Neural crest cell (in vitro differentiated cells): ENCODE measurements around the gene THRSP. TPM values are rescaled to one million over a fixed set of nuclear protein-coding genes. Genes with fewer than 3 reads are reported as not detected.

Experiments
- DNase-seq: peaks from one replicate; pipeline ENCODE4 v3.0.0; 2021; ENCODE audit warnings: low read depth, mixed read lengths, low spot score
- H3K27ac Mint-ChIP-seq: one replicate; pipeline ENCODE4 v1.8.0; 2021; ENCODE audit warnings: mild to moderate bottlenecking, mixed read lengths; ENCODE audit not compliant: unreplicated experiment
- H3K27me3 Mint-ChIP-seq: 2 replicates; pipeline ENCODE4 v1.8.0; 2021; ENCODE audit warnings: low read depth, mild to moderate bottlenecking, mixed read lengths
- H3K36me3 Mint-ChIP-seq: 2 replicates; pipeline ENCODE4 v1.8.0; 2021; ENCODE audit warnings: low read depth, mild to moderate bottlenecking, mixed read lengths
- H3K4me1 Mint-ChIP-seq: 2 replicates; pipeline ENCODE4 v1.8.0; 2021; ENCODE audit warnings: mixed read lengths
- H3K4me3 Mint-ChIP-seq: one replicate; pipeline ENCODE4 v1.8.0; 2021; ENCODE audit warnings: mild to moderate bottlenecking, mixed read lengths
- H3K9me3 Mint-ChIP-seq: 2 replicates; pipeline ENCODE4 v1.8.0; 2021; ENCODE audit warnings: mixed read lengths
- total RNA-seq: library from RNA; stranded (reverse); gene quantifications from 2 replicates; pipeline ENCODE4 v1.2.1, GENCODE V29; 2021
- TF ChIP-seq, protein P1 (sequence below): fragments of 200-600 bp; sonication (generic); conservative IDR thresholded peaks from 2 replicates; pipeline ENCODE4 v1.5.0; 2021; ENCODE audit warnings: antibody characterized with exemption, mild to moderate bottlenecking

Gene THRSP
- total RNA-seq, 1 donor from 2014 or later: not detected

DNA sequence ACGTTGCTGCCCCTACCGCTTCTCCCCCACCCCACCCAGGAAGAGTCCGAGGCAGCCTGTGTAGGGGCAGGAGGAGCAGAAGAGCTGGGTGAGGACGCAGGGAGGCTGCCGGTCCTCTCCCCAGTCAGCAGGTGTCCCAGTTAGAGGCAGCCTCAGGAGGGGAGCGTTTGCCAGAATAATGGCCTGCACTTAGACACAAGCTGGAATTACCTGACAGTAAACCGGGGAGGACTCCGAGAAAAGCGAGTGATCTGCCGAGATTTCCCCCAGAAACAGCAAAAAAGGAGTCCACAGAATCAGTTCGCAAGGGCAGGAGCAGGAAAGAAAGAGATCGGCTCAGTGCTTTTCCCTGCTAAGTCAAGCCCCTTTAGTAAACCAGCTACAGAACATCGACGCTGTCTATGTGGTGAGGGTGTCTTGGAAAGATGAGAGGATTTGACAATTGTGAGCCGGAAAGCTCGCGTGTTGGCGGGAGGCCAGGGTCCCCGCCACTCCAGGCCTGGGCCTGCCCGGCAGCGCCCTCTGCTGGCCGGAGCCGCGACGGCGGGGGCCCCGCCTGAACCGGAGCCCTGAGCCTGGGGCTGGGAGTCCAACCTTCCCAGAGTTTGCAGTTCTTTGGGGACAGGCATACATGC, 17.7 kb upstream of the THRSP start:
- Mint-ChIP-seq H3K9me3 (no peaks in the 10 kb centered on the region), H3K27ac (peak overlapping the region; percentile 46), H3K27me3 (no peaks in the 10 kb centered on the region), H3K4me1 (peaks cover 20% of the 10 kb centered on the region), H3K36me3 (no peaks in the 10 kb centered on the region), H3K4me3 (no peak overlapping the region)
- peak; percentile 85 for DNase-seq
- TF ChIP-seq, protein P1, sequence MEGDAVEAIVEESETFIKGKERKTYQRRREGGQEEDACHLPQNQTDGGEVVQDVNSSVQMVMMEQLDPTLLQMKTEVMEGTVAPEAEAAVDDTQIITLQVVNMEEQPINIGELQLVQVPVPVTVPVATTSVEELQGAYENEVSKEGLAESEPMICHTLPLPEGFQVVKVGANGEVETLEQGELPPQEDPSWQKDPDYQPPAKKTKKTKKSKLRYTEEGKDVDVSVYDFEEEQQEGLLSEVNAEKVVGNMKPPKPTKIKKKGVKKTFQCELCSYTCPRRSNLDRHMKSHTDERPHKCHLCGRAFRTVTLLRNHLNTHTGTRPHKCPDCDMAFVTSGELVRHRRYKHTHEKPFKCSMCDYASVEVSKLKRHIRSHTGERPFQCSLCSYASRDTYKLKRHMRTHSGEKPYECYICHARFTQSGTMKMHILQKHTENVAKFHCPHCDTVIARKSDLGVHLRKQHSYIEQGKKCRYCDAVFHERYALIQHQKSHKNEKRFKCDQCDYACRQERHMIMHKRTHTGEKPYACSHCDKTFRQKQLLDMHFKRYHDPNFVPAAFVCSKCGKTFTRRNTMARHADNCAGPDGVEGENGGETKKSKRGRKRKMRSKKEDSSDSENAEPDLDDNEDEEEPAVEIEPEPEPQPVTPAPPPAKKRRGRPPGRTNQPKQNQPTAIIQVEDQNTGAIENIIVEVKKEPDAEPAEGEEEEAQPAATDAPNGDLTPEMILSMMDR: peak; percentile 99

DNA sequence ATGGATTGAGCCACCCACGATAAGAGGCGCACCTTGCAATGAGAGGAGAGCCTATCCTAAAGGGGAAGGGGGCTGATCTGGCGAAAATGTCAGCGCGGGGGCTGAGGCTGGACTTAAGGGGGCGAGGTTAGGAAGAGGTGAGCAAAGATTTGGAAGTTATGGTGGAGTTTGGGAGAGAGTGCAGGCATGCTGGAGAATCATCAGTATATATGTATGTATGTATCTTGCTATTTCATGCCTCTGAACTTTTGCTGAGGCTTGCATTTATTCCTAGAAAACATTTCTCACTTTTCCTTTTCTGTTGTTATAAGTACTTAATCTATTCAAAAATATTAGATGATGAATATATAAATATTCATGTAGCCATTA, 17.2 kb upstream of the THRSP start:
- Mint-ChIP-seq H3K27me3 (no peaks in the 10 kb centered on the region), H3K27ac (peak overlapping the region; percentile 46)

DNA sequence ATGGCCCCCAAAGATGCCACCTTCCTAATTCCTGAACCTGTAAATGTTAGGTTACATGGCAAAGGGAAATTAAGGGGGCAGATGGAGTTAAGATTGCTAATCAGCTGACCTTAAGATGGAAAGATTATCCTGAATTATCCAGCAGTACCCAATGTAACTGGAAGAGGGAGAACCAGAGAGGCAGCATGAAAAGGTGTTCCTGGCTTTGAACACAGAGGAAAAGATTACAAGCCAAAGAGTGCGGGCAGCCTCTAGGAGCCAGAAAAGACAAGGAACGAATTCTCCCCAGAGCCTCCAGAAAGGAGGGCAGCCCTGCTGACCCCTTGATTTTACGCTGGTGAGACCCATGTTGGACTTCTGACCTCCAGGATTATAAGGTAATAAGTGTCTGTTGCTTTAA, 15.1 kb upstream of the THRSP start:
- no peak for DNase-seq
- no peaks in the 10 kb centered on the region for H3K36me3 Mint-ChIP-seq
- H3K4me1 Mint-ChIP-seq: peaks cover 22% of the 10 kb centered on the region
- TF ChIP-seq, protein P1: no peak
- no peaks in the 10 kb centered on the region for H3K9me3 Mint-ChIP-seq
- no peak overlapping the region for H3K4me3 Mint-ChIP-seq
- H3K27ac Mint-ChIP-seq: no peak overlapping the region
- no peaks in the 10 kb centered on the region for H3K27me3 Mint-ChIP-seq

More for the DNA sequence above, 17.2 kb upstream of the THRSP start:
- H3K4me1 Mint-ChIP-seq: peaks cover 24% of the 10 kb centered on the region
- TF ChIP-seq, protein P1: peak; percentile 14
- H3K9me3 Mint-ChIP-seq: no peaks in the 10 kb centered on the region
- H3K4me3 Mint-ChIP-seq: no peak overlapping the region
- no peak for DNase-seq
- H3K36me3 Mint-ChIP-seq: no peaks in the 10 kb centered on the region

DNA sequence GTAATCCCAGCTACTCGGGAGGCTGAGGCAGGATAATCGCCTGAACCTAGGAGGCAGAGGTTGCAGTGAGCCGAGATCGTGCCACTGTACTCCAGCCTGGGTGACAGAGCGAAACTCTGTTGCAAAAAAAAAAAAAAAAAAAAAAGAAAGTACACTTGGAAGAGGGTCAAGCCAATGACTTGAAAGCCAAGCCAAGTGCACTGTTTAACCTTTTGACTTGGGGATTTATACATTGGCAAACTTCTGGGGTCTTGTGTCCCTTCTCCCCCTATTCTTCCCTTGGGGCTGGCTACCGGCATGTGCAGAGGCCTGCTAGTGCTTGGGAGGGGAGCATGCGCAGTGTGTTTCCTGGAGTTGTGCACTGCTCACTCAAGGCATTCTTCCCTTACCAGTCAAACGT, 14.3 kb upstream of the THRSP start:
- no peak for DNase-seq
- Mint-ChIP-seq H3K27me3 (no peaks in the 10 kb centered on the region), H3K4me3 (no peak overlapping the region), H3K27ac (no peak overlapping the region), H3K4me1 (peaks cover 22% of the 10 kb centered on the region), H3K9me3 (no peaks in the 10 kb centered on the region), H3K36me3 (no peaks in the 10 kb centered on the region)
- TF ChIP-seq, protein P1: no peak

DNA sequence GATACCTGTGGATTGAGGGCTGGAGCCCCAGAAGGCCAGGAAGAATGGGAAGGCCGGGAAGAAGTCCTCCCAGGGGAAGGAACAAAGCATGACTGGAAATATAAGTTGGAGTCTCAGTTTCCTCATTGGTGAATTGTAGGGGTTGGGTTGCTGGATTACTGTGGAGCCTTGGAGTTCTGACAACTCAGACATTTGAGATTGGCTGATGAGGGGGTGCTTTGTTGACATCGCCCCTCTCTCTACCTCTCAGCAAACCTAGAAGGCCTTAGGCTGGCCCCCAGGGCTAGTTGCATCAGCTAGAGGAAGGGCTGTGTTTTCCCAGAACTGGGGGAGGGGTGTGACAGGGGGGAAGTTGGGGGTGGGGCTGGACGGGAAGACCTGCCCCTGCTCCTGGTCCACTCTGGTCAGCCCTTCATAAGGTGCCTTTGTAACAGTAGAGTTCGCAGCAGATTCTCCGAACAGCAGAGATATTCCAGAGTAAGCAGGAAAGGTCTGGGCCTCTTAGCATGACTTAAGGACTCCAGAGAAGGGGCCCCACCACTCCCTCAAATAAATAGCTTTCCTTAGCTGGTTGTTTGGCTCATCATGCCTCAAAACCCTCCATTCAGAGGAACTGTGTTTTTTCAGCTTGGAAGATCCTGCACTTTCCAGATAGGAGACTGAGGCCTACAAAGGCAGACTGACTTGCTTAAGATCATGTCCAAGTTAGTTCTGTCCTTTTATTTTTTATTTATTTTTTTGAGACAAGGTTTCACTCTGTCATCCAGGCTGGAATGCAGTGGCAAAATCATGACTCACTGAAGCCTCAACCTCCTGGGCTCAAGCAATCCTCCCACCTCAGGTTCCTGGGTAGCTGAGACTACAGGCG, 12.5 kb upstream of the THRSP start:
- DNase-seq: no peak
- H3K27ac Mint-ChIP-seq: peak overlapping the region; percentile 67
- no peak overlapping the region for H3K4me3 Mint-ChIP-seq
- no peaks in the 10 kb centered on the region for H3K27me3 Mint-ChIP-seq
- H3K36me3 Mint-ChIP-seq: no peaks in the 10 kb centered on the region
- H3K4me1 Mint-ChIP-seq: peaks cover 14% of the 10 kb centered on the region
- TF ChIP-seq, protein P1: no peak
- no peaks in the 10 kb centered on the region for H3K9me3 Mint-ChIP-seq
